Measurements from ENCODE around the gene EHMT1.

The EHMT1 gene

GRCh38 chr9:137618105-137619067, at the start of gene EHMT1:
Gene EHMT1 (plus strand): TSS chr9:137619005. CDS start chr9:137619029, 24 bp downstream.
- peak; percentile 100 for DNase-seq (ENCODE audit: low spot score)

DNA sequence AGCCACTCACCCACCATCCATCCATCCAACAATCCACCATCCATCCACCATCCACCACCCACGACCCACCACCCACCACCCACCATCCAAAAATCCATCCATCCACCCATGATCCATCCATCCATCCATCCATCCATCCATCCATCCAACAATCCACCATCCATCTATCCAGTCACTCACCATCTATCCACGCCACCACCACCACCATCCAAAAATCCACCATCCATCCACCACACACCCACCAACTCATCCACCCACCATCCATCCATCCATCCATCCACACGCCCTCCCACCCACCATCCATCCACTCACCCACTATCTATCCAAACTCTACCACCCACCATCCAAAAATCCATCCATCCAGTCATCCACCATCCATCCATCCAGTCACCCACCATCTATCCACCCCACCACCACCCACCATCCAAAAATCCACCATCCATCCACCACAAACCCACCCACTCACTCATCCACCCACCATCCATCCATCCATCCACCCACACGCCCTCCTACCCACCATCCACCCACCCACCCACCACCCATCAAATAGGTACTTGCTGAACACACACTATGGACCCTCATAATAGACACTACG, 49.1 kb upstream of the EHMT1 start:
- DNase-seq (ENCODE audit: low spot score) = no peak
- TF ChIP-seq CTCF (IDR thresholded peaks at IDR 0.05; ENCODE audit: extremely low read depth, missing control alignments) = no peak

More at GRCh38 chr9:137618105-137619067, at the start of gene EHMT1:
- no peak for TF ChIP-seq CTCF (IDR thresholded peaks at IDR 0.05; ENCODE audit: extremely low read depth, missing control alignments)

DNA sequence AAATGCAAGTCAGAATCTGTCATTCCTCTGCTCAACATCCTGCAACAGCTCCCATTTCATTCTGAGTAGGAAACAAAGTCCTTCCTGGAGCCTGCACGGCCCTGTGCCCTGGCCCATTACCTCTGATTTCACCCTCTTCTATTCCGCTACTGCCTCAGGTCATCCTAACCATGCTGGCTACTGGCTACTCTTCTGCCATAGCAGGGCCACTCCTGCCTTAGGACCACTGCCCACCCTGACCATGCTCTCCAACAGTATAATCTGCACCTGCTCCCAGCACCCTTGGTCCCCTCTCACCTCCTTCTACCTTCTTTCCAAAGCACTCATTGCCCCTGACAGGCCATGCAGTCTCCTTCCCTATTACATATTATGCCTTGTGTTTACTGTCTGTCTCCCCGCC, 48.2 kb upstream of the EHMT1 start:
- no peak for DNase-seq (ENCODE audit: low spot score)
- no peak for TF ChIP-seq CTCF (IDR thresholded peaks at IDR 0.05; ENCODE audit: extremely low read depth, missing control alignments)

GRCh38 chr9:137574192-137574591, 44.6 kb upstream of the EHMT1 start:
- DNase-seq (ENCODE audit: low spot score) = no peak
- no peak for TF ChIP-seq CTCF (IDR thresholded peaks at IDR 0.05; ENCODE audit: extremely low read depth, missing control alignments)

- no peak for DNase-seq (ENCODE audit: low spot score)
- TF ChIP-seq CTCF (IDR thresholded peaks at IDR 0.05; ENCODE audit: extremely low read depth, missing control alignments) = no peak
These were observed 43.5 kb upstream of the EHMT1 start for GRCh38 chr9:137575364-137575715.

DNA sequence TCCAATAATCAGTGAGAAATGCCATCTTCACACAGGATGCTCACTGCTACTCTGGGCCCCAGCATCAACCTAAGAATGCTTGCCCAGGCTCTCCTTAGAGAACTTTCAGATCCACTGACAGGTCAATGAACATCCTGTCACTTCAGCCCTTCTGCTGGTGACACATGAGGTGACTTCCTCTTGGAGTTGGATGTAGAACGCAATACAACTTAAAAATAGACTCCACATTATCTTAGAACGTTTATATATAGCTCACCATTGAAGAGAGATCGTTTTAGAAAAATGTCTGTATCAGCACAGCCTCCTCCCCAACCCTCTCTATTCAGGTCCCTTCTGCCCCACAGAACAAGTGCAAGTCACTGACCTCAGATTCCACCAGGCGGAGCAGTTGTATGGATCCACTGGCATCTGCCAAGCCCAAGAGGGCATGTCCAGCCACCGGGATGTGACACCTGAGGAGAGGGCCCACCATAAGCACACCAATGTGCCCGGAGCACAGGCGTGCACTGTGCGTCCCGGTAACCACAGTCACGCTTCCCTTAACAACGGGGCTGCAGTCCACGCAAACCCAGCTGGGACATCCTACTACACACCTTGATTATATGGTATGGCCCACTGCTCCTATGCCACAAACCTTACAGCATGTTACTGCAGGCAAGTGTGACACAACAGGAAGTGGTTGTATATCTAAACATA, 42.9 kb upstream of the EHMT1 start:
- no peak for TF ChIP-seq CTCF (IDR thresholded peaks at IDR 0.05; ENCODE audit: extremely low read depth, missing control alignments)
- DNase-seq (ENCODE audit: low spot score) = no peak
